ENCODE data around the gene HOXC13.

HOXC13 gene

GRCh38 chr12:53959314-53959713 lies 20.7 kb downstream of the HOXC13 start:
- TF ChIP-seq SIN3A (IDR thresholded peaks at IDR 0.05; ENCODE audit: borderline replicate concordance, insufficient read depth, low read length) (no peak), TAF1 (IDR thresholded peaks at IDR 0.05; ENCODE audit: borderline replicate concordance, insufficient read depth, low read length) (no peak), FOXP2 (optimal IDR thresholded peaks at IDR 0.05; ENCODE audit: borderline replicate concordance, extremely low read depth, extremely low read length, insufficient read depth) (no peak), POLR2AphosphoS5 (IDR thresholded peaks at IDR 0.05; ENCODE audit: low read depth, low read length) (no peak)
- TF ChIP-seq, protein P1, sequence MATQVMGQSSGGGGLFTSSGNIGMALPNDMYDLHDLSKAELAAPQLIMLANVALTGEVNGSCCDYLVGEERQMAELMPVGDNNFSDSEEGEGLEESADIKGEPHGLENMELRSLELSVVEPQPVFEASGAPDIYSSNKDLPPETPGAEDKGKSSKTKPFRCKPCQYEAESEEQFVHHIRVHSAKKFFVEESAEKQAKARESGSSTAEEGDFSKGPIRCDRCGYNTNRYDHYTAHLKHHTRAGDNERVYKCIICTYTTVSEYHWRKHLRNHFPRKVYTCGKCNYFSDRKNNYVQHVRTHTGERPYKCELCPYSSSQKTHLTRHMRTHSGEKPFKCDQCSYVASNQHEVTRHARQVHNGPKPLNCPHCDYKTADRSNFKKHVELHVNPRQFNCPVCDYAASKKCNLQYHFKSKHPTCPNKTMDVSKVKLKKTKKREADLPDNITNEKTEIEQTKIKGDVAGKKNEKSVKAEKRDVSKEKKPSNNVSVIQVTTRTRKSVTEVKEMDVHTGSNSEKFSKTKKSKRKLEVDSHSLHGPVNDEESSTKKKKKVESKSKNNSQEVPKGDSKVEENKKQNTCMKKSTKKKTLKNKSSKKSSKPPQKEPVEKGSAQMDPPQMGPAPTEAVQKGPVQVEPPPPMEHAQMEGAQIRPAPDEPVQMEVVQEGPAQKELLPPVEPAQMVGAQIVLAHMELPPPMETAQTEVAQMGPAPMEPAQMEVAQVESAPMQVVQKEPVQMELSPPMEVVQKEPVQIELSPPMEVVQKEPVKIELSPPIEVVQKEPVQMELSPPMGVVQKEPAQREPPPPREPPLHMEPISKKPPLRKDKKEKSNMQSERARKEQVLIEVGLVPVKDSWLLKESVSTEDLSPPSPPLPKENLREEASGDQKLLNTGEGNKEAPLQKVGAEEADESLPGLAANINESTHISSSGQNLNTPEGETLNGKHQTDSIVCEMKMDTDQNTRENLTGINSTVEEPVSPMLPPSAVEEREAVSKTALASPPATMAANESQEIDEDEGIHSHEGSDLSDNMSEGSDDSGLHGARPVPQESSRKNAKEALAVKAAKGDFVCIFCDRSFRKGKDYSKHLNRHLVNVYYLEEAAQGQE (IDR thresholded peaks at IDR 0.05; ENCODE audit: insufficient read depth in 1 of 2, low read depth in 2 of 2, low read length in 2 of 2) = no peak

DNA sequence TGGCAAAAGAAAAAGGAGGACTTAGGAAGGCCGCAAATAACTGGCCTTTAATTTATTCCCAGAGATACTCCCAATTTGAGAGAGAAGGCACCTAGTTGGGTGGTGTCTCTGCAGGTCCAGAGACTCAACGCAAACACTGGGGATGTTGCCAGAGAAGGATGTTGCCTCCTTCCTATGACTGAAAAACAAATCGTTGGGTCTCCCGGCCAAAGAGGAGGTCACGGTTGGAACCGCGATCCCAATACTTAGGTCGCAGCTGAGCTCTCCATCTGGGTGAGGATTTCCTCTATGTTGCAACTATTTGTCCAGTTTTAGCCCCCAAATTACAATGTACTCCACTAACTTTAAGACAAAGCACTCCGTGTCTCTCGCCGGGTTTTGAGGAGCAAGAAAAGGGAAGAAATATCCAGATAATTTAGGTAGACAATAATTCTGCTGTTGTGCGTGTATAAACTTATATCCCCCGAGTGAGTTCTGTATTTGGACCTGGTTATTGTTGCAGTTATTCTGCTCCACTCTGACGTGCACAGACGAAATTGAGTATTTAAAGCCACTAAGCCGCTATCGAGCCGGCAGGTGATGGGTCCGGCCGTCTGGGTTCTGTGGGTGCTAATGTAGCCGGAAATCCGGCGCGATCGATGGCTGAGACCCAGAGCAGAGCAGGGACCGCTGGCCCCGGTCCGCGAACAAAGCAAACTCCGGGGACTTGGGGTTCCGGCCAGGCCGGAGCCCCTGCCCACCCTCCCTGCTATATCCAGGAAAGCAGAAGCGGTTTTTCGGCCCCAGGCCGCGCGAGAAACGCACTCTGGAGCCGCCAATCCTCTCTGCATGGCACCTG lies 21.8 kb downstream of the HOXC13 start:
- TF ChIP-seq POLR2AphosphoS5 (IDR thresholded peaks at IDR 0.05; ENCODE audit: low read depth, low read length) (no peak), FOXP2 (optimal IDR thresholded peaks at IDR 0.05; ENCODE audit: borderline replicate concordance, extremely low read depth, extremely low read length, insufficient read depth) (no peak), TAF1 (IDR thresholded peaks at IDR 0.05; ENCODE audit: borderline replicate concordance, insufficient read depth, low read length) (no peak), SIN3A (IDR thresholded peaks at IDR 0.05; ENCODE audit: borderline replicate concordance, insufficient read depth, low read length) (no peak)
- TF ChIP-seq, protein P1 (IDR thresholded peaks at IDR 0.05; ENCODE audit: insufficient read depth in 1 of 2, low read depth in 2 of 2, low read length in 2 of 2) = no peak

DNA sequence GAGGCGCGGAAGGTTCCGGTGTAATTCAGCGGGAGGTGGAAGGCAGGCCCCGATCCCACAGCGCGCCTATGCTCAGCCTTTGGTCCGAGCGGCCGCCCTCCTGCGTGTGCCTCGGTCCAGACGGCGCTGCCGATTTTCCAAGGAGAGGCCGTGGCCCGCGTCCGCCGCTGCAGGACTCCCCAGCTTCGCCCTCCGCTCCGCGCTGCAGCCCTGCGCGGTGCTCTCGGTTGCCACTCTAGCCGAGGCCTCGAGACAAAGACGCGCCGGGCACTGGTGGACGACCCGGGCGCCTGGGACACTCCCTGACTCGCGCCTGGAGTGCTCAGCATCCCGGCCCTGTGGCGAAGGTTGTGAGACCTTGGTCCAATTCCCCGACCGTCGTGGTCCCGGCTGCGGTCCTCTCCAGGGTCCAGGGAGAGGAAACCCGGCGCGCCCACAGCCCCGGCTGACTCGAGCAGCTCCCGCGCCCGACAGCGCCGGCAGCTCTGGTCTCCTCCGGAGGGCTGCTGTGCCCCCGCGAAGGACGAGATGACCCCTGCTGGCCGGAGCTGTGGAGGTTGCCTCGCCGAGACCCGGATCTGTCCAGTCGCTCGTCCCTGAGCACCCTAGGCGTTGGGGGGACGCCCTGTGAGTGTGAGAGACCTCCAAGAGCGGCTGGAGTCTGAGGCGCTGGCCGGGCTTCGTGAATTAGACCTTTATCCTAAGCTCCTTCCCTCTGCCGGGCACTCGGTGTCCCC lies 22.6 kb downstream of the HOXC13 start:
- TF ChIP-seq SIN3A (IDR thresholded peaks at IDR 0.05; ENCODE audit: borderline replicate concordance, insufficient read depth, low read length) = no peak
- TF ChIP-seq, protein P1 (IDR thresholded peaks at IDR 0.05; ENCODE audit: insufficient read depth in 1 of 2, low read depth in 2 of 2, low read length in 2 of 2) = no peak
- no peak for TF ChIP-seq POLR2AphosphoS5 (IDR thresholded peaks at IDR 0.05; ENCODE audit: low read depth, low read length)
- TF ChIP-seq TAF1 (IDR thresholded peaks at IDR 0.05; ENCODE audit: borderline replicate concordance, insufficient read depth, low read length) = no peak
- no peak for TF ChIP-seq FOXP2 (optimal IDR thresholded peaks at IDR 0.05; ENCODE audit: borderline replicate concordance, extremely low read depth, extremely low read length, insufficient read depth)

GRCh38 chr12:53963005-53963404 lies 24.4 kb downstream of the HOXC13 start:
- TF ChIP-seq TAF1 (IDR thresholded peaks at IDR 0.05; ENCODE audit: borderline replicate concordance, insufficient read depth, low read length) (no peak), FOXP2 (optimal IDR thresholded peaks at IDR 0.05; ENCODE audit: borderline replicate concordance, extremely low read depth, extremely low read length, insufficient read depth) (no peak), SIN3A (IDR thresholded peaks at IDR 0.05; ENCODE audit: borderline replicate concordance, insufficient read depth, low read length) (no peak), POLR2AphosphoS5 (IDR thresholded peaks at IDR 0.05; ENCODE audit: low read depth, low read length) (no peak)
- TF ChIP-seq, protein P1 (IDR thresholded peaks at IDR 0.05; ENCODE audit: insufficient read depth in 1 of 2, low read depth in 2 of 2, low read length in 2 of 2) = no peak

Measured in PFSK-1 (cell line).